HEK293 (cell line): ENCODE results near the gene NR2F2.

Experiments
- CTCF ChIA-PET: fragments of 350-600 bp; formaldehyde crosslinking; extraction: SDS; loops from one replicate; lab custom pipeline; 2021; ENCODE audit warnings: antibody characterized with exemption; lab: Yijun Ruan, JAX
- POLR2A ChIA-PET: fragments of 300-600 bp; formaldehyde crosslinking; extraction: SDS; loops from one replicate; lab custom pipeline; 2020; ENCODE audit warnings: antibody characterized with exemption, inconsistent platforms; lab: Yijun Ruan, JAX
- H3K27ac ChIP-seq: fragments of 200-500 bp; sonication (Bioruptor generic); 2 replicates; pipeline ENCODE4 v1.5.1; 2014; ENCODE audit warnings: low read depth, low read length, control low read depth, inconsistent platforms; ENCODE audit errors: extremely low read depth
- H3K36me3 ChIP-seq, 2 experiments: fragments of 200-500 bp in 1 of 2; sonication (Bioruptor generic) in 1 of 2; 1 replicate in 1 of 2; 2 replicates in 1 of 2; pipeline ENCODE4 v1.5.1; 2014 to 2017; ENCODE audit warnings: inconsistent platforms in 2 of 2, low read length in 2 of 2; ENCODE audit not compliant: control insufficient read depth in 2 of 2, insufficient read depth in 1 of 2
- H3K4me1 ChIP-seq: fragments of 200-500 bp; sonication (Bioruptor generic); 2 replicates; pipeline ENCODE4 v1.5.1; 2014; ENCODE audit warnings: mild to moderate bottlenecking, low read length, inconsistent platforms; ENCODE audit not compliant: control insufficient read depth, insufficient read depth
- H3K4me3 ChIP-seq: 2 replicates; pipeline ENCODE4 v1.5.1; 2011; ENCODE audit warnings: low read depth, mild to moderate bottlenecking, control low read depth, low read length, moderate library complexity
- H3K9me3 ChIP-seq: fragments of 200-500 bp; sonication (Bioruptor generic); 2 replicates; pipeline ENCODE4 v1.5.1; 2014; ENCODE audit warnings: low read depth, low read length, inconsistent platforms; ENCODE audit not compliant: control insufficient read depth, insufficient read depth
- BCL11A ChIP-seq: fragments of 450-650 bp; formaldehyde crosslinking; IDR thresholded peaks from 2 replicates; pipeline ENCODE4 v1.5.1; 2016; ENCODE audit warnings: low read depth, missing biosample characterization, missing genetic modification characterization
- BCL11B ChIP-seq: fragments of 450-650 bp; formaldehyde crosslinking; IDR thresholded peaks from 2 replicates; pipeline ENCODE4 v1.5.1; 2016; ENCODE audit warnings: low read depth, missing biosample characterization, missing genetic modification characterization
- CTCF ChIP-seq: fragments of 450-650 bp; formaldehyde crosslinking; IDR thresholded peaks from 2 replicates; pipeline ENCODE4 v1.5.1; 2016; ENCODE audit warnings: missing biosample characterization, missing genetic modification characterization
- HOXD13 ChIP-seq: sonication (generic); formaldehyde crosslinking; IDR thresholded peaks from 2 replicates; pipeline ENCODE4 v1.8.0; 2022; ENCODE audit warnings: missing genetic modification reagents, borderline replicate concordance
- KLF16 ChIP-seq: fragments of 450-650 bp; formaldehyde crosslinking; IDR thresholded peaks from 2 replicates; pipeline ENCODE4 v1.5.1; 2017; ENCODE audit warnings: missing biosample characterization, missing genetic modification characterization
- PRDM4 ChIP-seq: fragments of 450-650 bp; formaldehyde crosslinking; IDR thresholded peaks from 2 replicates; pipeline ENCODE4 v1.5.1; 2017; ENCODE audit warnings: missing biosample characterization, missing genetic modification characterization
- SP2 ChIP-seq: fragments of 450-650 bp; formaldehyde crosslinking; IDR thresholded peaks from 2 replicates; pipeline ENCODE4 v1.5.1; 2016; ENCODE audit warnings: missing biosample characterization, missing genetic modification characterization
- ZFP3 ChIP-seq: fragments of 450-650 bp; formaldehyde crosslinking; IDR thresholded peaks from 2 replicates; pipeline ENCODE4 v1.5.1; 2016; ENCODE audit warnings: low read depth, missing biosample characterization, missing genetic modification characterization
- ZFP37 ChIP-seq: fragments of 450-650 bp; formaldehyde crosslinking; IDR thresholded peaks from 2 replicates; pipeline ENCODE4 v1.5.1; 2016; ENCODE audit warnings: missing biosample characterization, missing genetic modification characterization
- ZNF239 ChIP-seq: fragments of 450-650 bp; formaldehyde crosslinking; IDR thresholded peaks from 2 replicates; pipeline ENCODE4 v1.5.1; 2016; ENCODE audit warnings: missing biosample characterization, missing genetic modification characterization
- ZNF24 ChIP-seq: fragments of 450-650 bp; formaldehyde crosslinking; IDR thresholded peaks from 2 replicates; pipeline ENCODE4 v1.5.1; 2016; ENCODE audit warnings: missing biosample characterization, missing genetic modification characterization
- ZNF335 ChIP-seq: fragments of 450-650 bp; formaldehyde crosslinking; conservative IDR thresholded peaks from 2 replicates; pipeline ENCODE4 v1.5.1; 2016; ENCODE audit warnings: missing biosample characterization, missing genetic modification characterization
- ZNF341 ChIP-seq: fragments of 450-650 bp; formaldehyde crosslinking; IDR thresholded peaks from 2 replicates; pipeline ENCODE4; 2016; ENCODE audit warnings: low read depth, missing biosample characterization, missing genetic modification characterization
- ZNF366 ChIP-seq: fragments of 450-650 bp; formaldehyde crosslinking; conservative IDR thresholded peaks from 2 replicates; pipeline ENCODE4 v1.5.1; 2016; ENCODE audit warnings: missing biosample characterization, missing genetic modification characterization
- ZNF391 ChIP-seq: fragments of 450-650 bp; formaldehyde crosslinking; IDR thresholded peaks from 2 replicates; pipeline ENCODE4 v1.5.1; 2016; ENCODE audit warnings: low read depth, missing biosample characterization, missing genetic modification characterization, borderline replicate concordance
- ZNF394 ChIP-seq: fragments of 450-650 bp; formaldehyde crosslinking; IDR thresholded peaks from 2 replicates; pipeline ENCODE4 v1.5.1; 2016; ENCODE audit warnings: missing biosample characterization, missing genetic modification characterization, mild to moderate bottlenecking, moderate library complexity, borderline replicate concordance
- ZNF580 ChIP-seq: fragments of 450-650 bp; formaldehyde crosslinking; IDR thresholded peaks from 2 replicates; pipeline ENCODE4 v1.5.1; 2016; ENCODE audit warnings: missing biosample characterization, missing genetic modification characterization
- ZNF600 ChIP-seq: fragments of 450-650 bp; formaldehyde crosslinking; IDR thresholded peaks from 2 replicates; pipeline ENCODE4 v1.5.1; 2016; ENCODE audit warnings: missing biosample characterization, missing genetic modification characterization
- ZNF623 ChIP-seq: fragments of 450-650 bp; formaldehyde crosslinking; IDR thresholded peaks from 2 replicates; pipeline ENCODE4 v1.5.1; 2016; ENCODE audit warnings: missing biosample characterization, missing genetic modification characterization
- ZNF629 ChIP-seq: fragments of 450-650 bp; formaldehyde crosslinking; IDR thresholded peaks from 2 replicates; pipeline ENCODE4 v1.5.1; 2017; ENCODE audit warnings: missing biosample characterization, missing genetic modification characterization
- ZSCAN16 ChIP-seq: fragments of 450-650 bp; formaldehyde crosslinking; IDR thresholded peaks from 2 replicates; pipeline ENCODE4 v1.5.1; 2016; ENCODE audit warnings: missing biosample characterization, missing genetic modification characterization
- ZSCAN4 ChIP-seq: fragments of 450-650 bp; formaldehyde crosslinking; IDR thresholded peaks from 2 replicates; pipeline ENCODE4 v1.5.1; 2017; ENCODE audit warnings: missing biosample characterization, missing genetic modification characterization
- ZXDB ChIP-seq: fragments of 450-650 bp; formaldehyde crosslinking; IDR thresholded peaks from 2 replicates; pipeline ENCODE4 v1.5.1; 2016; ENCODE audit warnings: missing biosample characterization, missing genetic modification characterization
- TF ChIP-seq, protein P1 (sequence below): fragments of 450-650 bp; formaldehyde crosslinking; IDR thresholded peaks from 2 replicates; pipeline ENCODE4 v1.5.1; 2016; ENCODE audit warnings: missing biosample characterization, missing genetic modification characterization, borderline replicate concordance
- TF ChIP-seq, protein P2 (sequence below): fragments of 450-650 bp; formaldehyde crosslinking; IDR thresholded peaks from 2 replicates; pipeline ENCODE4 v1.5.1; 2017; ENCODE audit warnings: missing biosample characterization, mild to moderate bottlenecking, missing genetic modification characterization, moderate library complexity

The NR2F2 gene

GRCh38 chr15:96330450-96331143 lies at the start of gene NR2F2:
Gene NR2F2, plus strand, starts transcription at chr15:96330700. Its CDS starts 1,406 bp downstream, at chr15:96332106.
- Histone ChIP-seq H3K4me1 (peaks cover 6% of the 10 kb centered on the region; the same call in 1 of the 2 replicates), H3K27ac (peak within 1 kb of the TSS; percentile 99), H3K4me3 (peak within 1 kb of the TSS; percentile 86), H3K9me3 (no peaks in the 10 kb centered on the region), H3K36me3 (peaks cover 0 to 20% of the 10 kb centered on the region in 2 experiments; a peak in 1 of 3 replicates)
- ChIA-PET CTCF (interaction anchor here (0.6 kb wide), 2 partner anchors 17 to 882 kb away, joined by 4 read pairs; no protein-coding TSS in a partner anchor), POLR2A (interaction anchor here (0.6 to 3.4 kb wide), 17 partner anchors 9 to 1421 kb away, joined by 3 to 42 read pairs (median 4); no protein-coding TSS in a partner anchor)
- TF ChIP-seq ZNF341 (tag by site-specific recombination) (peak; percentile 89), ZNF335 (tag by site-specific recombination) (peak; percentile 73), KLF16 (tag by site-specific recombination) (peak; percentile 64; the same call in 1 of the 2 replicates), BCL11B (peak; percentile 87), ZNF394 (tag by site-specific recombination) (peak; percentile 91), PRDM4 (tag by site-specific recombination) (no peak), CTCF (tag by site-specific recombination) (peak; percentile 71), ZNF600 (tag by site-specific recombination) (peak; percentile 95), HOXD13 (CRISPR knock-in tag) (peak; percentile 90), ZNF391 (tag by site-specific recombination) (peak; percentile 79; the same call in 1 of the 2 replicates), ZNF629 (tag by site-specific recombination) (peak; percentile 61), SP2 (tag by site-specific recombination) (no peak), ZNF623 (tag by site-specific recombination) (no peak), ZNF580 (peak; percentile 75), ZNF239 (peak; percentile 40; the same call in 1 of the 2 replicates), ZSCAN16 (tag by site-specific recombination) (peak; percentile 72; the same call in 1 of the 2 replicates), ZXDB (tag by site-specific recombination) (peak; percentile 81), ZSCAN4 (tag by site-specific recombination) (peak; percentile 81), ZNF366 (peak; percentile 97), ZNF24 (peak; percentile 79), BCL11A (peak; percentile 34; the same call in 1 of the 2 replicates), ZFP37 (peak; percentile 88), ZFP3 (tag by site-specific recombination) (0 out of 2 replicates have a peak, but pooled peaks have one; percentile 19)
- TF ChIP-seq, protein P1, sequence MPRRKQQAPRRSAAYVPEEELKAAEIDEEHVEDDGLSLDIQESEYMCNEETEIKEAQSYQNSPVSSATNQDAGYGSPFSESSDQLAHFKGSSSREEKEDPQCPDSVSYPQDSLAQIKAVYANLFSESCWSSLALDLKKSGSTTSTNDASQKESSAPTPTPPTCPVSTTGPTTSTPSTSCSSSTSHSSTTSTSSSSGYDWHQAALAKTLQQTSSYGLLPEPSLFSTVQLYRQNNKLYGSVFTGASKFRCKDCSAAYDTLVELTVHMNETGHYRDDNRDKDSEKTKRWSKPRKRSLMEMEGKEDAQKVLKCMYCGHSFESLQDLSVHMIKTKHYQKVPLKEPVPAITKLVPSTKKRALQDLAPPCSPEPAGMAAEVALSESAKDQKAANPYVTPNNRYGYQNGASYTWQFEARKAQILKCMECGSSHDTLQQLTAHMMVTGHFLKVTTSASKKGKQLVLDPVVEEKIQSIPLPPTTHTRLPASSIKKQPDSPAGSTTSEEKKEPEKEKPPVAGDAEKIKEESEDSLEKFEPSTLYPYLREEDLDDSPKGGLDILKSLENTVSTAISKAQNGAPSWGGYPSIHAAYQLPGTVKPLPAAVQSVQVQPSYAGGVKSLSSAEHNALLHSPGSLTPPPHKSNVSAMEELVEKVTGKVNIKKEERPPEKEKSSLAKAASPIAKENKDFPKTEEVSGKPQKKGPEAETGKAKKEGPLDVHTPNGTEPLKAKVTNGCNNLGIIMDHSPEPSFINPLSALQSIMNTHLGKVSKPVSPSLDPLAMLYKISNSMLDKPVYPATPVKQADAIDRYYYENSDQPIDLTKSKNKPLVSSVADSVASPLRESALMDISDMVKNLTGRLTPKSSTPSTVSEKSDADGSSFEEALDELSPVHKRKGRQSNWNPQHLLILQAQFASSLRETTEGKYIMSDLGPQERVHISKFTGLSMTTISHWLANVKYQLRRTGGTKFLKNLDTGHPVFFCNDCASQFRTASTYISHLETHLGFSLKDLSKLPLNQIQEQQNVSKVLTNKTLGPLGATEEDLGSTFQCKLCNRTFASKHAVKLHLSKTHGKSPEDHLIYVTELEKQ (tag by site-specific recombination) = peak; percentile 80; the same call in 1 of the 2 replicates
- TF ChIP-seq, protein P2, sequence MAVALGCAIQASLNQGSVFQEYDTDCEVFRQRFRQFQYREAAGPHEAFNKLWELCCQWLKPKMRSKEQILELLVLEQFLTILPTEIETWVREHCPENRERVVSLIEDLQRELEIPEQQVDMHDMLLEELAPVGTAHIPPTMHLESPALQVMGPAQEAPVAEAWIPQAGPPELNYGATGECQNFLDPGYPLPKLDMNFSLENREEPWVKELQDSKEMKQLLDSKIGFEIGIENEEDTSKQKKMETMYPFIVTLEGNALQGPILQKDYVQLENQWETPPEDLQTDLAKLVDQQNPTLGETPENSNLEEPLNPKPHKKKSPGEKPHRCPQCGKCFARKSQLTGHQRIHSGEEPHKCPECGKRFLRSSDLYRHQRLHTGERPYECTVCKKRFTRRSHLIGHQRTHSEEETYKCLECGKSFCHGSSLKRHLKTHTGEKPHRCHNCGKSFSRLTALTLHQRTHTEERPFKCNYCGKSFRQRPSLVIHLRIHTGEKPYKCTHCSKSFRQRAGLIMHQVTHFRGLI (tag by site-specific recombination) = no peak
